LNCaP clone FGC (cell line): ENCODE measurements around the gene TDRD1.

ENCODE experiments used
- DNase-seq: peaks from one replicate; pipeline ENCODE4 v3.0.0-alpha.2; 2011; ENCODE audit warnings: low read depth
- H3K4me3 ChIP-seq: 2 replicates; pipeline ENCODE4 v1.5.1; 2011; ENCODE audit warnings: mild to moderate bottlenecking, low read depth, low read length, control low read depth
- CTCF ChIP-seq: IDR thresholded peaks from 2 replicates; pipeline ENCODE4 v1.5.1; 2012; ENCODE audit warnings: mild to moderate bottlenecking; ENCODE audit not compliant: control insufficient read depth, insufficient read depth; ENCODE audit errors: extremely low read depth

Gene TDRD1

GRCh38 chr10:114246679-114247305 lies 67.6 kb downstream of the TDRD1 start:
- no peak for DNase-seq
- no peak for TF ChIP-seq CTCF
- H3K4me3 ChIP-seq, result no peak overlapping the region

- DNase-seq, result no peak
- H3K4me3 ChIP-seq, result no peak overlapping the region
- TF ChIP-seq CTCF, result no peak
Measured at GRCh38 chr10:114250236-114250635, 71.1 kb downstream of the TDRD1 start.

GRCh38 chr10:114250716-114251115 lies 71.6 kb downstream of the TDRD1 start:
- no peak for DNase-seq
- no peak for TF ChIP-seq CTCF
- H3K4me3 ChIP-seq, result no peak overlapping the region

- H3K4me3 ChIP-seq, result no peak overlapping the region
- TF ChIP-seq CTCF, result no peak
- no peak for DNase-seq
Measured at GRCh38 chr10:114252092-114252491, 72.9 kb downstream of the TDRD1 start.

- H3K4me3 ChIP-seq, result no peak overlapping the region
- DNase-seq, result no peak
- no peak for TF ChIP-seq CTCF
Measured at GRCh38 chr10:114252883-114253282, 73.7 kb downstream of the TDRD1 start.

GRCh38 chr10:114255227-114255626 lies 76.1 kb downstream of the TDRD1 start:
- TF ChIP-seq CTCF, result no peak
- no peak for DNase-seq
- no peak overlapping the region for H3K4me3 ChIP-seq

- H3K4me3 ChIP-seq, result no peak overlapping the region
- no peak for DNase-seq
- no peak for TF ChIP-seq CTCF
Measured at GRCh38 chr10:114256008-114256765, 77.0 kb downstream of the TDRD1 start.
